Measurements from ENCODE around the gene OPHN1. TPM values are rescaled to one million over a fixed set of nuclear protein-coding genes. Genes with fewer than 3 reads are reported as not detected.

OPHN1 gene
- total RNA-seq: 10 to 100 TPM in 1 of 4 donors, 1 to 10 TPM in 3; 4.9 to 20.1 (median 8.1) TPM

DNA sequence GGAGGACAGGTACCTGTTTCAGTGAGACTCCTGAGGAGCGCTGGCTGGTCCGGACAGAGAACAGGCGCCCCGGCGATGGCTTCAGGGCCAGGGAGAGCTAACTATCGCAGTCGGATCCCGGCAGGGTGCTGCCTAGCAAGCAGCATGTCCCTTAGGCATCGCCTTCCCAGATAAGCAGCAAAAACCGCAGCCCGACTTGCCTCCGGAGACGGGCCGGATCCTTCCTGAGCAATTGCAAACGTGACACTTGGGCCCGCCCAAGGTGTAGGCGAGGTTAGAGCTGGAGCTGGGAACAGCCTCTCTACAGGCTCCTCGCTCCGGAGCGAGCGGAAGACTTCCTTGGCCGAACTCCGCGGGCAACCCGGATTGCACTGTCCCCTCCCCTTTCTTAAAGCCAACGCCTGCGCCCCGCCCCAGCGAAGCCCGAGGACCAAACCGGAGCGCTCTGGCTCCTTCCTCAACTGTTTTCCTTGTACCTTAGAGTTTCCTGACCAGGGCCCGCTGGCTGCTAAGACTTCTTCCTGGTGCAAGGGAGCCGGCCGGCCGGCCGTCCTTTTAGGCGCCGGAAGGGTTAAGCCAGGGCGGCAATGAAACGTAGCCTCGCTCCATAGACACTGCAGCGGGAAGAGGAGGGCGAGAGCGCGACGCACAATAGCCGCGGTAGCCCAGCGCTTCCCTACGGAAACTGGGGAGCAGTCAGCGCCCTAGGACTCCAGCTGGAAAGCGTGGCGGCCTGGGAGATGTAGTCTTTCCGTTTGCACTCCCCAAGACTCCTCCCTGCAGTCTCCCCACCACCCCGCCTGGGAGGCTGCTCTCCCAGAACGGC lies at the start of gene OPHN1:
Gene OPHN1, minus strand, starts transcription at position 341 of the 826 bp plus-strand sequence. CDS start 475 bp downstream, outside the sequence.
- DNase-seq (ENCODE audit: low spot score in 2 of 2): peak; percentile 73 to 94
- TF ChIP-seq POLR2A (IDR thresholded peaks at IDR 0.05) (no peak), CTCF (IDR thresholded peaks at IDR 0.05) (no peak)
- intact Hi-C loops (cut with DNase I; ENCODE audit: low total_unique reads): no loop called here
- WGBS, 2 donors: 0 to 42% methylated on average over 15 to 57 of the region's 57 CpGs
- H3K4me3 ChIP-seq (ENCODE audit: low read depth, poor library complexity, severe bottlenecking): peak within 1 kb of the TSS; percentile 45

- no peak for TF ChIP-seq CTCF (IDR thresholded peaks at IDR 0.05)
- no peak for TF ChIP-seq POLR2A (IDR thresholded peaks at IDR 0.05)
- intact Hi-C loops (cut with DNase I; ENCODE audit: low total_unique reads): no loop called here
- no peak for DNase-seq (ENCODE audit: low spot score in 2 of 2)
- WGBS, 2 donors: 86 to 91% methylated on average over 1 of the region's 1 CpG
- no peak overlapping the region for H3K4me3 ChIP-seq (ENCODE audit: low read depth, poor library complexity, severe bottlenecking)
Observed at GRCh38 chrX:68480969-68481368, 47.7 kb upstream of the OPHN1 start.

- WGBS, 2 donors: 73 to 81% methylated on average over 4 of the region's 4 CpGs
- no peak overlapping the region for H3K4me3 ChIP-seq (ENCODE audit: low read depth, poor library complexity, severe bottlenecking)
- TF ChIP-seq POLR2A (IDR thresholded peaks at IDR 0.05) (no peak), CTCF (IDR thresholded peaks at IDR 0.05) (no peak)
- intact Hi-C loops (cut with DNase I; ENCODE audit: low total_unique reads): no loop called here
- DNase-seq (ENCODE audit: low spot score in 2 of 2): no peak
Observed at GRCh38 chrX:68464796-68465195, 31.5 kb upstream of the OPHN1 start.

GRCh38 chrX:68463880-68464279 lies 30.6 kb upstream of the OPHN1 start:
- no peak overlapping the region for H3K4me3 ChIP-seq (ENCODE audit: low read depth, poor library complexity, severe bottlenecking)
- WGBS, 2 donors: 100% methylated on average over 1 of the region's 1 CpG
- TF ChIP-seq CTCF (IDR thresholded peaks at IDR 0.05) (no peak), POLR2A (IDR thresholded peaks at IDR 0.05) (no peak)
- intact Hi-C loops (cut with DNase I; ENCODE audit: low total_unique reads): no loop called here
- no peak for DNase-seq (ENCODE audit: low spot score in 2 of 2)

DNA sequence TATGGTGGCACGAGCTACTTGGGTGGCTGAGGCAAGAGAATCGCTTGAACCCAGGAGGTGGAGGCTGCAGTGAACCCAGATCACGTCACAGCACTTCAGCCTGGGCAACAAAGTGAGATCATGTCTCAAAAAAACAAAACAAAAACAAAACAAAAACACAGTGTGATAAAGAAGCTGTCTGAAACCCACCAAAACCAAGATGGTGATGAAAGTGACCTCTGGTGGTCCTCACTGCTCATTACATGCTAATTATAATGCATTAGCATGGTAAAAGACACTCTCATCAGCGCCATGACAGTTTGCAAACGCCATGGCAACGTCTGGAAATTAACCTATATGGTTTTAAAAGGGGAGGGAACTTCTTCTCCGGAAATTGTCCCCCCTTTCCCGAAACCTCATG lies 29.4 kb upstream of the OPHN1 start:
- WGBS, 2 donors: 38% methylated on average over 8 of the region's 8 CpGs
- no peak for DNase-seq (ENCODE audit: low spot score in 2 of 2)
- intact Hi-C loops (cut with DNase I; ENCODE audit: low total_unique reads): no loop called here
- H3K4me3 ChIP-seq (ENCODE audit: low read depth, poor library complexity, severe bottlenecking): no peak overlapping the region
- no peak for TF ChIP-seq POLR2A (IDR thresholded peaks at IDR 0.05)
- TF ChIP-seq CTCF (IDR thresholded peaks at IDR 0.05): peak in 1 of 3 donors; percentile 15

All from lower leg skin (tissue), 4 donors.